ENCODE measurements around the gene NMNAT3.

DNA sequence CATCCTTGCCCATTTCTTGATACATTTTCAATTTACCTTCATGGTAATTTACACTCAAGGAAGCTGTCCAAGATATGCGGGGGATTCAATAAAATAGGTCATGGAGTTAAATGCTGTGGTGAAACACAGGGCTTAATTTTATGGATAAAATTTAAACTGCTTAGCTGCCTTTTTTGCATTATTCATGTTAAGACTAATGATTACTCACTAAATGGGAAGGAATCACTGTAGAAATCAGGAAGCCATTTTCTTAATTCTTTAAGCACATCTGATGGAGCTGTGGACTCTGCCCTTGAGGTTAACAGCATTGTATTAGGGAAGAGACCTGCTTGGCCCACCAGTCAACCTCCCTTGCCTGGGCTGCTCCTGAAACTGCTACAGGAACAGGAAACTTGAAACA, 75.8 kb downstream of the NMNAT3 start:
- TF ChIP-seq, protein P1, sequence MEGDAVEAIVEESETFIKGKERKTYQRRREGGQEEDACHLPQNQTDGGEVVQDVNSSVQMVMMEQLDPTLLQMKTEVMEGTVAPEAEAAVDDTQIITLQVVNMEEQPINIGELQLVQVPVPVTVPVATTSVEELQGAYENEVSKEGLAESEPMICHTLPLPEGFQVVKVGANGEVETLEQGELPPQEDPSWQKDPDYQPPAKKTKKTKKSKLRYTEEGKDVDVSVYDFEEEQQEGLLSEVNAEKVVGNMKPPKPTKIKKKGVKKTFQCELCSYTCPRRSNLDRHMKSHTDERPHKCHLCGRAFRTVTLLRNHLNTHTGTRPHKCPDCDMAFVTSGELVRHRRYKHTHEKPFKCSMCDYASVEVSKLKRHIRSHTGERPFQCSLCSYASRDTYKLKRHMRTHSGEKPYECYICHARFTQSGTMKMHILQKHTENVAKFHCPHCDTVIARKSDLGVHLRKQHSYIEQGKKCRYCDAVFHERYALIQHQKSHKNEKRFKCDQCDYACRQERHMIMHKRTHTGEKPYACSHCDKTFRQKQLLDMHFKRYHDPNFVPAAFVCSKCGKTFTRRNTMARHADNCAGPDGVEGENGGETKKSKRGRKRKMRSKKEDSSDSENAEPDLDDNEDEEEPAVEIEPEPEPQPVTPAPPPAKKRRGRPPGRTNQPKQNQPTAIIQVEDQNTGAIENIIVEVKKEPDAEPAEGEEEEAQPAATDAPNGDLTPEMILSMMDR (IDR thresholded peaks at IDR 0.05), result no peak
- no peak for TF ChIP-seq POLR2A (IDR thresholded peaks at IDR 0.05)
- no peak for TF ChIP-seq POLR2AphosphoS5 (IDR thresholded peaks at IDR 0.05)
- no peak for TF ChIP-seq EP300 (IDR thresholded peaks at IDR 0.05)
